D341Med (cell line): Measurements from ENCODE around the gene MOCOS.

Experiments
- DNase-seq: peaks from one replicate; pipeline ENCODE4 v3.0.0; 2012; ENCODE audit warnings: low spot score

The MOCOS gene

GRCh38 chr18:36304723-36305122 lies 117.4 kb downstream of the MOCOS start:
- DNase-seq = no peak

GRCh38 chr18:36305375-36305774 lies 118.1 kb downstream of the MOCOS start:
- no peak for DNase-seq

- DNase-seq = no peak
Measured at GRCh38 chr18:36307513-36307912, 120.2 kb downstream of the MOCOS start.

- DNase-seq = no peak
Measured at GRCh38 chr18:36308711-36309435, 121.6 kb downstream of the MOCOS start.

GRCh38 chr18:36309436-36310391 lies 122.4 kb downstream of the MOCOS start:
- no peak for DNase-seq

- peak; percentile 84 for DNase-seq
Measured at GRCh38 chr18:36311026-36311570, 123.8 kb downstream of the MOCOS start.

- DNase-seq = no peak
Measured at GRCh38 chr18:36312806-36313395, 125.6 kb downstream of the MOCOS start.

- no peak for DNase-seq
Measured at GRCh38 chr18:36314098-36314497, 126.8 kb downstream of the MOCOS start.

- DNase-seq = no peak
Measured at GRCh38 chr18:36314754-36315153, 127.5 kb downstream of the MOCOS start.

GRCh38 chr18:36315736-36316135 lies 128.4 kb downstream of the MOCOS start:
- DNase-seq = peak; percentile 92

GRCh38 chr18:36316246-36316645 lies 128.9 kb downstream of the MOCOS start:
- DNase-seq = no peak
